Stimulated activated naive B cell treated with anti-CD40 and anti-IgM and Interleukin-4, amounts not matched to agents 10 μg/mL and 1 μg/mL and 100 μg/mL, for 72 hours (primary cell): ENCODE measurements around the gene DCX.
A peak's percentile ranks its signal among the peaks of the same experiment; 100 is the strongest.

Source experiments
- ATAC-seq, 2 donors: fragments of 150-1000 bp; cut with Tn5 transposase; replicated peaks; 2 replicates each; pipeline ENCODE4 v1.10.0; 2021; ENCODE audit warnings: moderate library complexity in 1 of 2
- DNase-seq: peaks from one replicate; pipeline ENCODE4 v3.0.0; 2021
- H3K27ac Mint-ChIP-seq: one replicate; pipeline ENCODE4 v1.8.0; 2022; ENCODE audit warnings: mild to moderate bottlenecking, mixed read lengths
- H3K27me3 Mint-ChIP-seq, 2 donors: one replicate each; pipeline ENCODE4 v1.8.0; 2022; ENCODE audit warnings: mixed read lengths in 2 of 2
- H3K36me3 Mint-ChIP-seq, 2 donors: one replicate each; pipeline ENCODE4 v1.8.0; 2022; ENCODE audit warnings: mixed read lengths in 2 of 2, mild to moderate bottlenecking in 1 of 2
- H3K4me1 Mint-ChIP-seq, 2 donors: one replicate each; pipeline ENCODE4 v1.8.0; 2022; ENCODE audit warnings: mixed read lengths in 2 of 2, mild to moderate bottlenecking in 1 of 2
- H3K4me3 Mint-ChIP-seq, 2 donors: one replicate each; pipeline ENCODE4 v1.8.0; 2022; ENCODE audit warnings: mild to moderate bottlenecking in 2 of 2, mixed read lengths in 2 of 2, moderate library complexity in 1 of 2
- H3K9me3 Mint-ChIP-seq, 2 donors: one replicate each; pipeline ENCODE4 v1.8.0; 2022; ENCODE audit warnings: mixed read lengths in 2 of 2, mild to moderate bottlenecking in 1 of 2

Gene DCX

DNA sequence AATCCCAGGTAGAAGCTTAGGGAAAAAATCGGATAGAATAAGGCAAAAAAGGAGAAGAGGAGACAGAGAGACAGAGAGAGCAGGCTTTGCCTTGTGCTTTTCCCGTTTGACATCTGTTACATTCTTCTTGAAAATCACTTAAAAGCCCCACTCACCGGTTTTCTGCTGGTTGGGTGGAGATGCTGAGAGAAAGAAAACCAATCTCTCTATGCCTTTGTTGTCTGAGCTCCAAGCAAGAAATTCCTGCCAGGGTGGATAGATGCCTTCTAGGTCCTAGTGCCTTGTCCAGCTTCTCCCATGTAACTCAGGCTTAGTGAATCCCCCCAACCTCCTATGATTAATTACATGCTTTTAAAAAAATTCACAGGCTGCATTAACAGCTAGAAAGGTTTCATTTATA lies at the start of gene DCX:
DCX (minus strand) TSS at position 210 of the 400 bp plus-strand sequence. CDS start 1,794 bp downstream, outside the sequence.
- no peak for DNase-seq
- H3K27me3 Mint-ChIP-seq, result peaks cover 0 to 13% of the 10 kb centered on the region in 2 donors
- ATAC-seq, result no peak
- no peak within 1 kb of the TSS for H3K27ac Mint-ChIP-seq
- no peaks in the 10 kb centered on the region for H3K4me1 Mint-ChIP-seq
- no peaks in the 10 kb centered on the region for H3K36me3 Mint-ChIP-seq
- H3K9me3 Mint-ChIP-seq, result no peaks in the 10 kb centered on the region
- no peak within 1 kb of the TSS for H3K4me3 Mint-ChIP-seq

DNA sequence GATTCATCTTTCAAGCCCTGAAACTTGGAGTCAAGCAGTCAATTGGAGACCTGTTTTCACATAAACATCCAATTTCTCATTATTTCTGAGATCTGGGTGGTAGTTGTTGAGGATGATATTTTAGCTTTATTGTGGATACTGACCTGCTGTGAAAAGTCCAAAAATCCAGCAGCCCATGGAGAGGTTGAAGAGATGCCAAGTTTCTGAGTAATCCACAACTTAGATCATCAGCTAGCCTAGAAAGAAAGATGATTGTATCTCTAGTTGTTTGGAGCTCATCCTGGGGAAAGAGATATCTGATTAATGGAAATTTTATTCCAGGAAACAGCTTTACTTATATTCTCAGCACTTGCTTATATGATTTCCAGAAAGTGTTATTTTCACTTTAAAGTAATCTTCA lies 48.6 kb upstream of the DCX start:
- no peak overlapping the region for H3K27ac Mint-ChIP-seq
- no peaks in the 10 kb centered on the region for H3K36me3 Mint-ChIP-seq

DNA sequence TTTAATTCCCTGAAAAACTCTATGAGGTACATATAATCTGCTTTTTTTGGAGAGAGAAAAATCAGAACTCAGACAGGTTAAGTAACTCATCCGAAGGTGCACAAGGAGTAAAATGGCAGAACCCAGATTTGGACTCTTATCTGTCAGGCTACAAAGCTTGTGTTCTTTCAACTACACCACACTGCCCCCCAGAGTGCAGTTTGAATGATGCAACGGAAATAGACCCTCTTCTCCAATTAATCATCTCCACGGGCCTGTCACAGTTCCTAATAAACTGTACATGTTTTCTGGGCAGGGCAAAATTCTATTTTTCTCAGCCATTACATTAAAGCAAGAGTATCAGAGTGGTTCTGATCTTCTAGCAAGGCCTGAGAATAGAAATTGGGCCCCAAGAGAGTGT lies 35.3 kb upstream of the DCX start:
- H3K27me3 Mint-ChIP-seq, result peaks cover 0 to 13% of the 10 kb centered on the region in 2 donors
- H3K4me1 Mint-ChIP-seq, result no peaks in the 10 kb centered on the region
- H3K4me3 Mint-ChIP-seq, result no peak overlapping the region
- DNase-seq, result no peak
- H3K27ac Mint-ChIP-seq, result no peak overlapping the region
- H3K36me3 Mint-ChIP-seq, result no peaks in the 10 kb centered on the region
- H3K9me3 Mint-ChIP-seq, result no peaks in the 10 kb centered on the region
- ATAC-seq, result no peak

More for the DNA sequence above, 48.6 kb upstream of the DCX start:
- Mint-ChIP-seq H3K27me3 (no peaks in the 10 kb centered on the region), H3K4me3 (no peak overlapping the region), H3K9me3 (no peaks in the 10 kb centered on the region), H3K4me1 (no peaks in the 10 kb centered on the region)
- ATAC-seq, result no peak
- DNase-seq, result no peak

DNA sequence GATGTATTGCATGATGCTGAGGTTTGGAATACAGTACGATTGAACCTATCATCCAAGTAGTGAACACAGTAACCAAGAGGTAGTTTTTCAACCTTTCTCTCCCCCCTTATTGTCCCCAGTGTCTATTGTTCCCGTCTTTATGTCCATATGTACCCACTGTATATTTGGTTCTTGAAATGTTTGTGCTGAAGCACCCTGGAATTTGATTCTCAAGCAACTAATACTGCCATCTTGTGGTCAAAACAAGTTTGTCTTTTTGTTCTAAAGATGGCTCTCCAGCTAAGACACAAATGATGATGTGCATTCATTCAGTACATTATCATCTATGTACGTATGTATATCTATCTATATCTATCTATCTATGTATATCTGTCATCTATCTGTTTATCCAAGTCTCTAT lies 33.5 kb upstream of the DCX start:
- H3K36me3 Mint-ChIP-seq, result no peaks in the 10 kb centered on the region
- peak in 1 of 2 donors; percentile 55 for ATAC-seq

DNA sequence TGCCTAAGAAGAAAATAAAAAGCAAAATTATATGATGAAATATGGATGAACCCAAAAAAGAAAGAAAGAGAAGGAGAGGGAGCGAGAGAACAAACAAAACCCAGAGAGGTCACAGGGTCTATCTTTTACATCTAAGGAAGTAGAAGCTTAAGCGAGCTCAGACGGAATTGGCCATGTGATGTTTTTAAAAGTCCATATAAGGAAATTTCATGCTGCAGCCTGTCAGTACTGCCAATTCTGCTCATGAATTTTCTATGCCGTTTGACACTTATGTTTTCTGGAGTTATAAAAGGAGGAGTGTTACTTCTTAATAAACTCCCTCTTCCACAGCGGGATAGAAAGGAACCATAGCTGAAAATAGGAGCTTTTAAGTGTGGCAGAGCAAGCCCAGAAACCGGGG lies 32.9 kb upstream of the DCX start:
- Mint-ChIP-seq H3K27ac (no peak overlapping the region), H3K4me1 (no peaks in the 10 kb centered on the region)

More for the DNA sequence above, 33.5 kb upstream of the DCX start:
- Mint-ChIP-seq H3K4me3 (no peak overlapping the region), H3K27ac (no peak overlapping the region), H3K27me3 (peaks cover 0 to 13% of the 10 kb centered on the region in 2 donors), H3K4me1 (no peaks in the 10 kb centered on the region), H3K9me3 (no peaks in the 10 kb centered on the region)
- no peak for DNase-seq

DNA sequence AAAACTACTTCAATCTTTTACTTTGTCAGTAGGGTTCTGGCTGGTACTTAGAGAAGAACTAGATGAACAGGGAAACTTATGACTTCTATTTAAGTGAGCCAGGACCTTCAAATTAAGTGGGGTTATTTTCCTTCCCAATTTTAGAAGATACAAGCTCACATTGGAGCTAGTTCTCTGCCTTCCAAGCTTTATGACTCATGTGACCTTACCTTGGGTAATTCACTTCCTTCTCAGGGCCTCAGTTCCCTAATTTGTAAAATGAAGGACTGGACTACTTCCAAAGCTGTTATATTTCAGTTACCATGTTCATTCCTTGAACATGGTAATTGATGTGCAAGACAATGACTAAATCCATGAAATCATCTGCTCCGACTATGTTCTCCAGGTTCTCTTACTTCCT lies 32.0 kb upstream of the DCX start:
- H3K36me3 Mint-ChIP-seq, result no peaks in the 10 kb centered on the region
- no peak for ATAC-seq
- H3K4me1 Mint-ChIP-seq, result no peaks in the 10 kb centered on the region
- no peak overlapping the region for H3K27ac Mint-ChIP-seq
- H3K27me3 Mint-ChIP-seq, result peaks cover 0 to 19% of the 10 kb centered on the region in 2 donors
- no peak overlapping the region for H3K4me3 Mint-ChIP-seq
- DNase-seq, result no peak
- H3K9me3 Mint-ChIP-seq, result no peaks in the 10 kb centered on the region

More for the DNA sequence above, 32.9 kb upstream of the DCX start:
- ATAC-seq (no peak), DNase-seq (no peak)
- Mint-ChIP-seq H3K27me3 (peaks cover 0 to 14% of the 10 kb centered on the region in 2 donors), H3K9me3 (no peaks in the 10 kb centered on the region), H3K36me3 (no peaks in the 10 kb centered on the region), H3K4me3 (no peak overlapping the region)

DNA sequence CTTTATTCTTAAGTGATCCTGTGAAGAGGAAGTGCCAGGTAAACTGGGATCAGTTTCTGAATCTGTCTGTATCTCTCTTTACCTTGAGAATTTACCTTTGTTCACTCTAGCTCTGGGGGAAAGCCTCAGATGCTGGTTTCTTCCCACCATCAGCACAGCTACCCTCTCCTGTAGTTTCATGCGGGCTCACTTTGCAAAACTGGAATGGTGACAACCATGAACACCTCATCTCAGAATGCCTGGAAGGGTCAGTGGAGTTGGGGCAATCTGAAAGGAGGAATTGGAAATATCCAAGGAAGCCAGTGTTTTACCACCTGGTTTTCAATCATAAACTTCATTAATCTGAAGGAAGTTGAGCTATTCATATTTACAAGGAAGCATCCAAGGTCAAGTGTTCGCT lies 30.8 kb upstream of the DCX start:
- Mint-ChIP-seq H3K36me3 (no peaks in the 10 kb centered on the region), H3K9me3 (no peaks in the 10 kb centered on the region), H3K4me3 (no peak overlapping the region), H3K27ac (no peak overlapping the region), H3K27me3 (peaks cover 0 to 12% of the 10 kb centered on the region in 2 donors), H3K4me1 (no peaks in the 10 kb centered on the region)
- DNase-seq (no peak), ATAC-seq (no peak)

DNA sequence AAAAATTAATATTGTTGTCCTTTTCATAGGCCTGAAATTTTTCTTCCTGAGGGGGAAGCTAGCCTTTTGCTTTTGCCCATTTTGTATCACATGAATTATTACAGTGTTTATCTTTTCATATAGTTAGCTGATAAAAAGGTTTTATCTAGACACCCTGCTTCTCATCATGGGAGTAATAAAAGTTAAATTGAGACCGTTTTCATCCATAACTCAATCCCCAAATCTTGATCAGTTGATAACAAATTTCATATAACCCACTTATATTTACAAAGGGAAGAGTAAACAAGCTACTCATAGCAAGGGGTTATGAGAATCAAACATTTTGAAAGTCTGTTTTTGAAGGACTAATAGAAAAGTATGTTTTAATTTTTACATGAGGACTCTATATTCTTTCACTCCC lies 23.5 kb upstream of the DCX start:
- no peak overlapping the region for H3K4me3 Mint-ChIP-seq
- ATAC-seq, result no peak

DNA sequence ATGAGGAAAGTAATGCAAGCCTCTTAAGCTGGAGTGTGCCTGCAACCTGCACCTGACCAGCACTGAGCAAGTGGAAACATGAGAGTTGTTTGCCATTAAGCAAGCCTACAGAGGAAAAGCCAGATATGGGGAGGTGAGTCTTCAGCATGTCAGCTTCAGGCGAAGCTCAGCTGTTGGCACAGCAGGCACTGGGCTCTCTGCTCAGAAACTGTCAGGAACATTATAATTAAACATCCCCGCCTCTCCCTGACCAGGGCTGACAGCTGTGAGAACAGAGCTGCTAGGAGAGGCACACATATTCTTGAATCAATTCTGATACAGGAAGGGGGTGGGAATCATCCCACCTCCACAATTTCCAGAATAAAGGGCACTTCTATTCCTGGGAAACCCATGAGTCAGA lies 19.0 kb upstream of the DCX start:
- H3K27ac Mint-ChIP-seq, result no peak overlapping the region
- H3K36me3 Mint-ChIP-seq, result no peaks in the 10 kb centered on the region
- no peaks in the 10 kb centered on the region for H3K27me3 Mint-ChIP-seq
- no peak overlapping the region for H3K4me3 Mint-ChIP-seq
- DNase-seq (no peak), ATAC-seq (no peak)
- peaks cover 1 to 5% of the 10 kb centered on the region in 2 donors for H3K9me3 Mint-ChIP-seq
- H3K4me1 Mint-ChIP-seq, result no peaks in the 10 kb centered on the region

More for the DNA sequence above, 23.5 kb upstream of the DCX start:
- Mint-ChIP-seq H3K9me3 (peaks cover under 1 to 3% of the 10 kb centered on the region in 2 donors), H3K27ac (no peak overlapping the region), H3K27me3 (peaks cover 0 to 6% of the 10 kb centered on the region in 2 donors), H3K4me1 (no peaks in the 10 kb centered on the region), H3K36me3 (no peaks in the 10 kb centered on the region)
- no peak for DNase-seq

DNA sequence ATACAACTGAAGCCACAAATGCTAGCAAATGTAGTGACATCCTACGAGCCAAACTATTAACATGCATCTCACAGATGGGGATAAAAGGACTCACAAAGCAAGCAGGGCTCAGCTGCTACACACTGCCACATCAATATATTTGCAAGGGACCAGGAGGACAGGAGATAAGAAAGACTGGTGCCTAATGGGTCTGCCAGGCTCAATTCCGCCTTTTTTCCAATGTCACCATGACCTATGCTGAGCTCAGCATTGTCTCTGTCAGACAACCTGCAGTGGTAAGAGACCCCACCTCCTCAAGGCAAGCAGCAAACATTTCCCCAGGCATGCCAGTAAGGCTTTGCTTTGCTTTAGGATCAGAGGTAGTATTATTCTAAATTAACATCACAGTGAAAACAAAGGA lies 435 bp downstream of the DCX start:
- H3K27me3 Mint-ChIP-seq, result peaks cover 0 to 12% of the 10 kb centered on the region in 2 donors
- H3K27ac Mint-ChIP-seq, result no peak overlapping the region
- no peaks in the 10 kb centered on the region for H3K36me3 Mint-ChIP-seq
- H3K4me3 Mint-ChIP-seq, result no peak overlapping the region
- DNase-seq (no peak), ATAC-seq (no peak)
- H3K4me1 Mint-ChIP-seq, result no peaks in the 10 kb centered on the region
- no peaks in the 10 kb centered on the region for H3K9me3 Mint-ChIP-seq

DNA sequence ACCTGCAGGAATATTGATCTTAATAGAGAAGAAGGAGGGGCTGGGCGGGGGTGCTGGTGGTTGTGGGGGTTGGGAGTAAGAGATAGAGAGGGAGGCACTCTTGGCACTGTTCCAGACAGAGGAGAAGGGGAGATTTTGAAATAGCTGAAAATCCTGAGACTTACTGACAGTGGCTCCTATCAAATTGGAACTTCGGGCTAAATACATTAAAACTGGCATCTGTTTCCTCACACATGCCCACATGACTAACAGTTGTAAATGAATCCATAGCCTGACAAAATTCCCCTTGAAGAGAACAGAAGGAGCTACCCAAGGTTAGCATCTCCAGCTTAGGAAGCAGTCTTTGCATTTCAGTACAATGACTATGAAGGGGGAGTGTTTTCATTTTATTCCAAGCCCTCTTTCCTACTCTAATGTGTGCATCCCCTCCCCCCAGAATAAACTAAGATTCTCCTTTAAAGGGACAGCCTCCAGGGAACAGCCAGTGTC lies 1.4 kb downstream of the DCX start:
- DNase-seq, result no peak
- H3K9me3 Mint-ChIP-seq, result no peaks in the 10 kb centered on the region
- no peak for ATAC-seq
- H3K4me3 Mint-ChIP-seq, result no peak overlapping the region
- H3K27ac Mint-ChIP-seq, result no peak overlapping the region
- no peaks in the 10 kb centered on the region for H3K4me1 Mint-ChIP-seq
- H3K36me3 Mint-ChIP-seq, result no peaks in the 10 kb centered on the region
- peaks cover 0 to 10% of the 10 kb centered on the region in 2 donors for H3K27me3 Mint-ChIP-seq

DNA sequence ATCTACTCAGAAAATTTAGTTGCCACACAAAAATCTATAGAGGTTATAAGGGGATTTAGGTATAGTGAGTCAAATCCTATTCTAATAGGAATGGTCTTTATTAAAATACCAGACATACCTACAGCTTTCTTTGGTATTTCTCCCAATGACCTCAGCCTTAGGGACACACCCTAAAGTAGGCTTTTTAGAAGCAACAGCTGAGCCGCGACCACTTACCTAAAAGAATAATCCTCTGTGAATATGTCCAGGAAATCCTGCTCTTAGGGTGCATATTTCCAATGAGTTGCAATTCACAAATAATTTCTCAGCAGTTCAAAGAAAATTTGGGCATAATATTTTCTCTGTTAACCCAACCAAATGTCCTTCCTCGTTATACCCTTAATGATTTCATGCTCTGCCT lies 2.7 kb downstream of the DCX start:
- DNase-seq (no peak), ATAC-seq (no peak)
- Mint-ChIP-seq H3K36me3 (no peaks in the 10 kb centered on the region), H3K4me1 (no peaks in the 10 kb centered on the region), H3K9me3 (no peaks in the 10 kb centered on the region), H3K27ac (no peak overlapping the region), H3K27me3 (peaks cover 0 to 10% of the 10 kb centered on the region in 2 donors), H3K4me3 (no peak overlapping the region)

DNA sequence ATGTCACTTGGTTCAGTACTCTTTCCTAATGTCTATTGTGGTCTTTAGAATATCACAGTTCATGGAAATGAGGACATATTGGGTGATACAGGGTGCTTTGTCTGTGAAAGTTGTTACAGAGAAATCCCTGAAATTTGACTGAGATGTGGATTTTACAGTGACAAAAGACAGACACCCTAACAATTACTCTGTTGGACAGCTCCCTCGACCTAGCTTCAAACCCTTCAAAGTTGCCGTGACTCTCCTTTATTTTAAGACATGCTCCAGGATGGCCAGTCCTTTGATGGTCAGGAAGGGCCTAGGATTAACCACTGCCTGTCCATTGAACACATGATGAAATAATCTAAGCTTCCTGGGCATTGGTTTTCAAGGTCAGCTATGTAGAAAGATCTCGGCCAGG lies 4.0 kb downstream of the DCX start:
- Mint-ChIP-seq H3K4me3 (no peak overlapping the region), H3K27ac (no peak overlapping the region), H3K27me3 (peaks cover 0 to 10% of the 10 kb centered on the region in 2 donors), H3K36me3 (no peaks in the 10 kb centered on the region), H3K4me1 (no peaks in the 10 kb centered on the region), H3K9me3 (no peaks in the 10 kb centered on the region)
- ATAC-seq (no peak), DNase-seq (no peak)

DNA sequence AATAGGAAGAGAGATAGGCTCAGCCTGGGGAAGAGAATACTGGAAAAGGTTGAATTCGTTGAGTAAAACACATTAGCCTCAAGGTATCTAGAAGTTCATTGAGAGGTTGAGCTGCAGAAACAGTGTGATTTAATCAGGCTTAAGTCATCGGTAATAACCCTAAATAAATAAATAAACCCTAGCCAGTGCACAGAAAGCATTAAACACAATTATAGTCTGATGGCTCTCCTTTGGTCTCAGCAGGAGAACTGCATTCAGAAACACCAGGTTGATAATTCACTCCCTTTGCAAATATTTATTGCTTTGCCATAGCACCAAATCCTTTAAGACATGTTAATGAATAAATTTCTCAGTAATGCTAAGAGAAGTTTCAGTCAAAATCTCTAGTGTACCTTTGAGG lies 9.6 kb downstream of the DCX start:
- no peaks in the 10 kb centered on the region for H3K27me3 Mint-ChIP-seq
- no peaks in the 10 kb centered on the region for H3K36me3 Mint-ChIP-seq
- H3K27ac Mint-ChIP-seq, result no peak overlapping the region

DNA sequence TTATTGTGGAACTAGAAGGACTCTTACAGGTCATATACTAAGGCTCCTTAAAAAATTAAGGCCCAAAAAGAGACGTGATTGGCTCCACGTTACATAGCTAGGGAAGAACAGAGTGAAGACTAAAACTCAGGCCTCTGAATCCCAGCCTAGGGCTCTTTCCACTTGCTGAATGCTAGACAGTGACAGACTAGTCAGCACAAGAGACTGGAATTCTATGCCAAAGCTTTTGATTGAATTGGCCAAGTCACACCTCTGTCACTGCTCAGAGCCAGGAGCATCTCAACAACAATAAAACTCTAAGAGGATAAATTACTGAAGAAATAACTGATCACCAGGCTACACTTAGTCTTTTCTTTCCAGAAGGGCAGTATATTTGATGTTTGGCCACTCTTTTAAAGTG lies 16.8 kb downstream of the DCX start:
- Mint-ChIP-seq H3K36me3 (no peaks in the 10 kb centered on the region), H3K4me3 (no peak overlapping the region), H3K27ac (no peak overlapping the region), H3K4me1 (no peaks in the 10 kb centered on the region), H3K9me3 (no peaks in the 10 kb centered on the region), H3K27me3 (no peaks in the 10 kb centered on the region)
- ATAC-seq, result no peak
- no peak for DNase-seq

More for the DNA sequence above, 9.6 kb downstream of the DCX start:
- H3K4me1 Mint-ChIP-seq, result no peaks in the 10 kb centered on the region
- ATAC-seq (no peak), DNase-seq (no peak)
- no peak overlapping the region for H3K4me3 Mint-ChIP-seq
- no peaks in the 10 kb centered on the region for H3K9me3 Mint-ChIP-seq

DNA sequence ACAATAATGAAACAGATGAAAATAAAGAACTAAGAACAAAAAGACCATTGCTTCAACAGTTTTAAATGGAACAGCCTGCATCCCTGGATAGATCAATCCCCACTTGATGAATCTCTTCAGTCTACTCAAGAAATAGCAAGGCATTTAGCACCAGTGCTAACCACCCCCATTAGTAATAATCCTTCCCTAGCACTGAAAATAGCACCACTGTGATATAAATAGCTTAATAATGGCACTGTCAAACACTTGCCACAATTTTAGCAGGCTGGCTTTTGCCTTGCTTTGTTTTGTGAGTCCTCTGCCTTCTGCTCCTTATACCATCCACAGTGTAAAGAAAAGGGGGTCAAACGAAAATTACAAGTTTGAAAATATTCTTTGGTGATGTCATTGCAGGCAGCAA lies 17.4 kb downstream of the DCX start:
- H3K36me3 Mint-ChIP-seq, result no peaks in the 10 kb centered on the region
- DNase-seq (no peak), ATAC-seq (no peak)
- no peak overlapping the region for H3K27ac Mint-ChIP-seq
- H3K27me3 Mint-ChIP-seq, result no peaks in the 10 kb centered on the region
- H3K9me3 Mint-ChIP-seq, result no peaks in the 10 kb centered on the region
- H3K4me1 Mint-ChIP-seq, result no peaks in the 10 kb centered on the region
- H3K4me3 Mint-ChIP-seq, result no peak overlapping the region
